ENCODE measurements around the gene C21orf58. TPM values are rescaled to one million over a fixed set of nuclear protein-coding genes. Genes with fewer than 3 reads are reported as not detected.
A peak's percentile ranks its signal among the peaks of the same experiment; 100 is the strongest.

Gene C21orf58
- polyA plus RNA-seq, 3 donors, result 0.15 to 0.73 (median 0.21) TPM

DNA sequence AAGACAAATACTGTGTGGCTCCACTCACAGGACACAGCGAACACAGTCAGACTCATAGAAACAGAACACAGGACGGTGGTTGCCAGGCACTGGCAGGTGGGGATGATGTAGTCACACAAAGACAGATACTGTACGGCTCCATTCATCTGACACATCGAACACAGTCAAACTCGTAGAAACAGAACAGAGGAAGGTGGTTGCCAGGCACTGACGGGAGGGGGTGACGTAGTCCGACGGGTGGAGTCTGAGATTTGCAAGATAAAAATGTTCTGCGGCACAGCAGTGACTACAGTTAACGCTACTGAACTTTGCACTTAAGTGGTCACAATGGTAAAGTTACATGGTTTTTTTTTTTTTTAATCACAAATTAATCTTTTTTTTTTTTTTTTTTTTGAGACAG is 18.7 kb downstream of the C21orf58 start:
- no peak overlapping the region for H3K4me2 ChIP-seq (replicated peaks; ENCODE audit: extremely low read depth, low read length, poor library complexity, severe bottlenecking)
- Mint-ChIP-seq H3K4me3 (no peak overlapping the region), H3K36me3 (peaks cover 38 to 83% of the 10 kb centered on the region in 2 donors), H3K4me1 (no peaks in the 10 kb centered on the region), H3K27ac (peak overlapping the region in 2 of 7 donors; percentile 14 to 66), H3K27me3 (ENCODE audit: low read depth in 3 of 3) (peaks cover 0 to 2% (median 0%) of the 10 kb centered on the region in 3 donors), H3K9me3 (peaks cover 0 to 1% (median 0%) of the 10 kb centered on the region in 7 donors)
- intact Hi-C loops (cut with micrococcal nuclease), result no loop called here
- no peak for DNase-seq
- no peaks in the 10 kb centered on the region for H3K79me2 ChIP-seq (ENCODE audit: insufficient read depth, low read length)
- WGBS (ENCODE audit: insufficient coverage), result 100% methylated on average over 6 of the region's 11 CpGs
- H4K20me1 ChIP-seq (ENCODE audit: insufficient read depth, low read length), result no peaks in the 10 kb centered on the region
- TF ChIP-seq, protein P1, sequence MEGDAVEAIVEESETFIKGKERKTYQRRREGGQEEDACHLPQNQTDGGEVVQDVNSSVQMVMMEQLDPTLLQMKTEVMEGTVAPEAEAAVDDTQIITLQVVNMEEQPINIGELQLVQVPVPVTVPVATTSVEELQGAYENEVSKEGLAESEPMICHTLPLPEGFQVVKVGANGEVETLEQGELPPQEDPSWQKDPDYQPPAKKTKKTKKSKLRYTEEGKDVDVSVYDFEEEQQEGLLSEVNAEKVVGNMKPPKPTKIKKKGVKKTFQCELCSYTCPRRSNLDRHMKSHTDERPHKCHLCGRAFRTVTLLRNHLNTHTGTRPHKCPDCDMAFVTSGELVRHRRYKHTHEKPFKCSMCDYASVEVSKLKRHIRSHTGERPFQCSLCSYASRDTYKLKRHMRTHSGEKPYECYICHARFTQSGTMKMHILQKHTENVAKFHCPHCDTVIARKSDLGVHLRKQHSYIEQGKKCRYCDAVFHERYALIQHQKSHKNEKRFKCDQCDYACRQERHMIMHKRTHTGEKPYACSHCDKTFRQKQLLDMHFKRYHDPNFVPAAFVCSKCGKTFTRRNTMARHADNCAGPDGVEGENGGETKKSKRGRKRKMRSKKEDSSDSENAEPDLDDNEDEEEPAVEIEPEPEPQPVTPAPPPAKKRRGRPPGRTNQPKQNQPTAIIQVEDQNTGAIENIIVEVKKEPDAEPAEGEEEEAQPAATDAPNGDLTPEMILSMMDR (IDR thresholded peaks at IDR 0.05), result no peak
- H3K27ac ChIP-seq (ENCODE audit: low read depth in 1 of 2, low read length in 2 of 2), result no peak overlapping the region
- H3K9ac ChIP-seq (ENCODE audit: insufficient read depth, low read length, poor library complexity, severe bottlenecking), result no peak overlapping the region
- no peak overlapping the region for H3K4me3 ChIP-seq (replicated peaks in 1 of 3; ENCODE audit: low read depth in 2 of 3, low read length in 3 of 3)
- H2AFZ ChIP-seq (ENCODE audit: insufficient read depth, low read depth, low read length, poor library complexity, severe bottlenecking), result no peak overlapping the region
- no peaks in the 10 kb centered on the region for H3K4me1 ChIP-seq (ENCODE audit: control insufficient read depth in 1 of 2, insufficient read depth in 2 of 2, low read length in 2 of 2)
- no peaks in the 10 kb centered on the region for H3K9me3 ChIP-seq (replicated peaks in 1 of 2; ENCODE audit: control insufficient read depth in 1 of 2, insufficient read depth in 1 of 2, low read length in 2 of 2)
- peaks cover 26 to 70% of the 10 kb centered on the region in 2 donors for H3K36me3 ChIP-seq (replicated peaks in 1 of 2; ENCODE audit: control insufficient read depth in 1 of 2, insufficient read depth in 2 of 2, low read length in 2 of 2)
- H3K27me3 ChIP-seq (ENCODE audit: control insufficient read depth in 2 of 2, insufficient read depth in 2 of 2, low read length in 2 of 2), result no peaks in the 10 kb centered on the region

DNA sequence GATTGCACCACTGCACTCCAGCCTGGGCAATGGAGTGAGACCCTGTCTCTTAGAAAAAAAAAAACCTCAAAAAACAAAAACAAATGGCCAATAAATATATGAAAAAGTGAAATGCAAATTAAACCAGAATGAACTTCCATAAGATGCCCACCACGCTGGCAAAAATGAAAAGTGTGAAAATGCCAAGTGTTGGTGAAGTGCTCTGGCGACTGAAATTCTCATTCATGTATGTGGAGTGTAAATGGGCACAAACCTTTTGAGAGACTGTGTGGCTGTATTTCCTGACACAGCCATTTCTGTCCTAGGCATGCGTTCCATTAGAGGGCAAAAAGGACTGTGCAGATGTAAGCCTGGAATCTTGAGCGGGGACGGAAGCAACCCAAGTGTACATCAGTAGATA is 19.2 kb downstream of the C21orf58 start:
- no peak overlapping the region for H3K9ac ChIP-seq (ENCODE audit: insufficient read depth, low read length, poor library complexity, severe bottlenecking)
- H3K79me2 ChIP-seq (ENCODE audit: insufficient read depth, low read length), result no peaks in the 10 kb centered on the region
- Mint-ChIP-seq H3K9me3 (peaks cover 0 to 2% (median 0%) of the 10 kb centered on the region in 7 donors), H3K36me3 (peaks cover 41 to 85% of the 10 kb centered on the region in 2 donors), H3K4me1 (no peaks in the 10 kb centered on the region), H3K4me3 (no peak overlapping the region), H3K27me3 (ENCODE audit: low read depth in 3 of 3) (peaks cover 0 to 5% (median 0%) of the 10 kb centered on the region in 3 donors), H3K27ac (no peak overlapping the region)
- 100% methylated on average over 4 of the region's 5 CpGs for WGBS (ENCODE audit: insufficient coverage)
- H3K27me3 ChIP-seq (ENCODE audit: control insufficient read depth in 2 of 2, insufficient read depth in 2 of 2, low read length in 2 of 2), result no peaks in the 10 kb centered on the region
- TF ChIP-seq, protein P1 (IDR thresholded peaks at IDR 0.05), result no peak
- H4K20me1 ChIP-seq (ENCODE audit: insufficient read depth, low read length), result no peaks in the 10 kb centered on the region
- H3K36me3 ChIP-seq (replicated peaks in 1 of 2; ENCODE audit: control insufficient read depth in 1 of 2, insufficient read depth in 2 of 2, low read length in 2 of 2), result peaks cover 26 to 71% of the 10 kb centered on the region in 2 donors
- no peak overlapping the region for H2AFZ ChIP-seq (ENCODE audit: insufficient read depth, low read depth, low read length, poor library complexity, severe bottlenecking)
- no peaks in the 10 kb centered on the region for H3K4me1 ChIP-seq (ENCODE audit: control insufficient read depth in 1 of 2, insufficient read depth in 2 of 2, low read length in 2 of 2)
- no peak overlapping the region for H3K27ac ChIP-seq (ENCODE audit: low read depth in 1 of 2, low read length in 2 of 2)
- no peaks in the 10 kb centered on the region for H3K9me3 ChIP-seq (replicated peaks in 1 of 2; ENCODE audit: control insufficient read depth in 1 of 2, insufficient read depth in 1 of 2, low read length in 2 of 2)
- no peak for DNase-seq
- no peak overlapping the region for H3K4me3 ChIP-seq (replicated peaks in 1 of 3; ENCODE audit: low read depth in 2 of 3, low read length in 3 of 3)
- intact Hi-C loops (cut with micrococcal nuclease), result no loop called here
- H3K4me2 ChIP-seq (replicated peaks; ENCODE audit: extremely low read depth, low read length, poor library complexity, severe bottlenecking), result no peak overlapping the region
